GM18511 (cell line): Measurements from ENCODE around the gene CACNA2D1.
"Not testable (repeated sequence)": the region's sequence is repeated elsewhere in the genome, so short reads cannot be mapped to it uniquely, and the experiment has no call there.

Source experiments
- ATAC-seq: cut with Tn5 transposase; IDR thresholded peaks from one replicate; pipeline ENCODE4 v1.9.1; 2021; ENCODE audit warnings: mild to moderate bottlenecking, moderate library complexity; ENCODE audit not compliant: unreplicated experiment

Gene CACNA2D1

DNA sequence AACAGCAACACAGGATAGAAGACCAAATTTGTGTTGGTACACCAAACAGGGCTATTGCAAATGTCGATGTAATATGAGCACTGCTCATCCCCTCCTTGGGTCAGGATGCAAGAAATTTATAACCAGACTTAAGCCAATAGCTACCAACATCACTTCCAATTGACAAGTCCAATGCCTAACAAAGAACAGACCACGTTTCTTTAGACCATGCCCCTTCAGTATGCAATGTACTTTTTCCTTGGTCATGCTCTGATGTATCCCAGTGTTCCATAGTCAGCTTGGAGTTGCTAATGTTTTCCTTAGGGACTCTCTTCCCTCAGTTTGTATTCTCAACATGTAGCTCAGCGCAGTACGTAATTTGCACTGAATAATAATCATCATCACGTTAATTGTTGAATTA lies 7.8 kb downstream of the CACNA2D1 start:
- no peak for ATAC-seq

- ATAC-seq = no peak
Observed at GRCh38 chr7:82434275-82435022, 9.1 kb downstream of the CACNA2D1 start.

DNA sequence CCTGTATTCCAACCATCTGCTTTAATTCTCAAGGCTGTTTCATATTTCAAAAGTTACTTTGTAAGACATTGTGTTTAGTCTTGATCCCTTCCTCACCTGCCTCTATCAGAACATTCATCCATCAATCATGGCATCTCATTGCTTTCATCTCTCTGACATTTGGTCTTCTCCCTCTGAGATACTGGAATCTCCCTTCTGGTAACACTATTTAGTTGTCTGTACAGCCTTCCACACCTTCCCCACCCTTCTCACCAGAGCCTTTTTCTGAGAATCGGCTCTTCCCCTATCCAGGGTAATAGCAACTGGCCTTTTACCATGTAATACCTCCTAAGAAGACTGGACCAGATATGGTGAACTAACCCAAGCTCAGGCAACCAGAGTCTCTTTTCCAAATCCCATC lies 10.1 kb downstream of the CACNA2D1 start:
- no peak for ATAC-seq

GRCh38 chr7:82432743-82433142 lies 10.8 kb downstream of the CACNA2D1 start:
- not testable (repeated sequence) for ATAC-seq

GRCh38 chr7:82430500-82431465 lies 12.8 kb downstream of the CACNA2D1 start:
- no peak for ATAC-seq

- no peak for ATAC-seq
Observed at GRCh38 chr7:82429408-82429807, 14.2 kb downstream of the CACNA2D1 start.

- ATAC-seq = no peak
Observed at GRCh38 chr7:82428186-82428961, 15.2 kb downstream of the CACNA2D1 start.

- no peak for ATAC-seq
Observed at GRCh38 chr7:82423446-82423845, 20.1 kb downstream of the CACNA2D1 start.

GRCh38 chr7:82419200-82419599 lies 24.4 kb downstream of the CACNA2D1 start:
- no peak for ATAC-seq

DNA sequence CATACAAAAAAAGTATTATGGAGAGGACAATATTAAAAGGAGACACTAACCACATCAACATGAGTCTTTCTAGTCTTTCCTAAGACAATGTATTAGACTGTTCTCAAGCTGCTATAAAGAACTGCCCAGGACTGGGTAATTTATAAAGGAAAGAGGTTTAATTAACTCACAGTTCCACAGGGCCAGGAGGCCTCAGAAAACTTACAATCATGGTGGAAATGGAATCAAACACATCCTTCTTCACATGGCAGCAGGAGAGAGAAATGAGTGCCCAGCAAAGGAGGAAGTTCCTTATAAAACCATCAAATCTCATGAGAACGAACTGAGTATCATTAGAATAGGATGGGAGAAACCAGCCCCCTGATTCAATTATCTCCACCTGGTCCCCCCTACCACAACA lies 25.7 kb downstream of the CACNA2D1 start:
- ATAC-seq = no peak

DNA sequence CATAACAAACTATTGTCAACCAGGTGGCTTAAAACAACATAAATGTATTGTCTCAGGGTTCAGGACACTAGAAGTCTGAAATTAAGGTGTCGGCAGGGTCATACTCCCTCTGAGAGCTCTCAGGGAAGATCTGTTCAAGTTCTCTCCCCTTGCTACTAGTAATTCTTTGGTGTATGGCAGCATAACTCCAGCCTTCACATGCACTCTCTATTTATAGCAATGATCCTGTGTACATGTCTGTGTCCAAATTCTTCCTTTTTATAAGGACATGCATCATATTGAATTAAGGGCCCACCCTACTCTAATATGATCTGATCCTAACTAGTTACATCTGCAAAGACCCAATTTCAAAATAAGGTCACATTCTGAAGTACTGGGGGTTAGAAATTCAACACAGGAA lies 27.2 kb downstream of the CACNA2D1 start:
- ATAC-seq = no peak

- no peak for ATAC-seq
Observed at GRCh38 chr7:82414389-82414788, 29.2 kb downstream of the CACNA2D1 start.

DNA sequence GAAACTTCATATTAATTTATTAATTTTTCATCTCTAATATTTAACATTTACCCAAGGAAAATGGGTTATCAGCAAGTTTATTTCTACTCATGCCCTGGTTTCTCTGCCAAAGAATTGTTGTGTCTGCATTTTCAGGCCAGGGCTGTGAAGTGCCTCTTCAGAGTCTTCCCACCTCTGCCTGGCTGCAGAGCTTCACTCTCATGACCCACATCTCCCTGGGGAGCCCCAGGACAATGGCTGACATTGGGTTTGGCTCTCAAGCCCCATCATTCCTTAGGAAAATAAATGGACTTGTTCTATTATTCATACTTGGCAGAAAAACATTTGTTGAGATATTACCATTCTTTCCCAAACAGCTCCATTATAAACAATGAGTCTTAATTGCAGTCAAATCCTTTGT lies 30.3 kb downstream of the CACNA2D1 start:
- ATAC-seq = no peak

- no peak for ATAC-seq
Observed at GRCh38 chr7:82411732-82412131, 31.8 kb downstream of the CACNA2D1 start.

- ATAC-seq = no peak
Observed at GRCh38 chr7:82410461-82410860, 33.1 kb downstream of the CACNA2D1 start.

GRCh38 chr7:82406937-82407336 lies 36.6 kb downstream of the CACNA2D1 start:
- no peak for ATAC-seq

DNA sequence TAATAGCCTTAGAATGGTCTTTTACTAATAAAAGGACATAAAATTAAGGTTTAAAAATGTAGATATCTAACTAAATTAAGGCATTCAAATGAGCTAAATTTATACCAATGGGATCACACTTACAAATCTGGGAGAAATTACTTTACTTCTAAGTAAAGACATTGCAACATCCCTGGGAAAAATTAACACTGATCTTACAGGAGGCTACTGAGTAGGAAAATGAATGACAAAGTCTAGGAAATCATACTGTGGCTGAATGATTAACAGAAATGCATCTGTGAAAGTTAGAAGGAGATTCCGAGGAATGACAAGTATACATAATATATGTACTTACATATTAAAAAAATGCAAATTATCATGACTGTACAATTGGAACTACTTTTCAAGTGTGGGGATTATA lies 38.3 kb downstream of the CACNA2D1 start:
- no peak for ATAC-seq

- no peak for ATAC-seq
Observed at GRCh38 chr7:82404652-82405051, 38.9 kb downstream of the CACNA2D1 start.

DNA sequence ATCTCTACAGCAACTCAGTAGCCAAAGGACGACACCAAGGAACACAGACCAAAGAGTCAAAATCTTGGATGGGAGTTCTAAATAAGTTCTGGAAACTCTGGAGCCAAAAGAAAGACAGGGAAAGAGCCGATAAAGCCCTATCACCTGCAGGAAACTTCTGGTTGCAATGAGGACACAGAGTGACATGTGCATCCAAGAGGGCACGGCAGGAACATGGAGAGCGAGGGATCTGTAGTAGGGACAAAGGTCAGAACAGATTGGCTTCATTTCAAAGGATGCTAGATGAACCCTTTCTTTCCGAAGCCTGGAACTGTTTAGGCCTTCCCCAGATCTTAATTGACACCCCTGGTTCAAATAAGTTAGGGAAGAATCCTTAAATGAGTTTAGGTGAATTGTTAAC lies 39.5 kb downstream of the CACNA2D1 start:
- ATAC-seq = no peak

- ATAC-seq = no peak
Observed at GRCh38 chr7:82397879-82398524, 45.6 kb downstream of the CACNA2D1 start.

- no peak for ATAC-seq
Observed at GRCh38 chr7:82396343-82396742, 47.2 kb downstream of the CACNA2D1 start.
